ENCODE results near the gene LDLRAD4.

- TF ChIP-seq, protein P1, sequence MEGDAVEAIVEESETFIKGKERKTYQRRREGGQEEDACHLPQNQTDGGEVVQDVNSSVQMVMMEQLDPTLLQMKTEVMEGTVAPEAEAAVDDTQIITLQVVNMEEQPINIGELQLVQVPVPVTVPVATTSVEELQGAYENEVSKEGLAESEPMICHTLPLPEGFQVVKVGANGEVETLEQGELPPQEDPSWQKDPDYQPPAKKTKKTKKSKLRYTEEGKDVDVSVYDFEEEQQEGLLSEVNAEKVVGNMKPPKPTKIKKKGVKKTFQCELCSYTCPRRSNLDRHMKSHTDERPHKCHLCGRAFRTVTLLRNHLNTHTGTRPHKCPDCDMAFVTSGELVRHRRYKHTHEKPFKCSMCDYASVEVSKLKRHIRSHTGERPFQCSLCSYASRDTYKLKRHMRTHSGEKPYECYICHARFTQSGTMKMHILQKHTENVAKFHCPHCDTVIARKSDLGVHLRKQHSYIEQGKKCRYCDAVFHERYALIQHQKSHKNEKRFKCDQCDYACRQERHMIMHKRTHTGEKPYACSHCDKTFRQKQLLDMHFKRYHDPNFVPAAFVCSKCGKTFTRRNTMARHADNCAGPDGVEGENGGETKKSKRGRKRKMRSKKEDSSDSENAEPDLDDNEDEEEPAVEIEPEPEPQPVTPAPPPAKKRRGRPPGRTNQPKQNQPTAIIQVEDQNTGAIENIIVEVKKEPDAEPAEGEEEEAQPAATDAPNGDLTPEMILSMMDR (IDR thresholded peaks at IDR 0.05) = no peak
- no peak for TF ChIP-seq POLR2A (IDR thresholded peaks at IDR 0.05)
Observed at GRCh38 chr18:13309748-13310670, 91.4 kb downstream of the LDLRAD4 start.

Measured in lower leg skin (tissue), 3 donors.